ENCODE measurements around the gene NHSL2.

NHSL2 gene

DNA sequence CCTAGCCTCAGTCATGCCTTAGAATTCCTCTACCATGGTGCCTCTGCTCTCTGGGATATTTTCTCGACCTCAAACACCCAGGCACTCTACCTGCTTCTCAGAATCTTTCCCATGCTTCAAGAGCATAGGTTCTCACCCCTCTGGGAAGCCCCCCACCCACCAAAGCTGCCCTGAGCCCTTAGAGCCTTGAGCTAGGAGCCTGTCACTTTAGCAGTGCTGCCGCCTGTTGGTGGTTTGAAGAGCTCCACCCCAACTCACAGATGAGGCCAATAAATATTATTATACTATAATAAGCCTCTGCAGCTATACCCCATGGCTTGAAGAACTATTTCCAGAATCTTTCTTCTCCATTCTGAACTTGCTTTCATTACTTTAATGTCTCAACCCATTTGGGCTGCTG is 111.3 kb downstream of the NHSL2 start:
- Histone ChIP-seq H3K9me3 (ENCODE audit: insufficient read depth, low read depth, low read length) (no peaks in the 10 kb centered on the region), H3K27ac (ENCODE audit: low read length) (no peak overlapping the region), H3K9ac (ENCODE audit: low read depth, low read length) (no peak overlapping the region), H3K27me3 (ENCODE audit: insufficient read depth, low read length) (peaks cover 13% of the 10 kb centered on the region), H3K4me3 (ENCODE audit: low read length) (no peak overlapping the region), H3K36me3 (ENCODE audit: insufficient read depth, low read depth, low read length) (no peaks in the 10 kb centered on the region), H3K4me1 (ENCODE audit: insufficient read depth, low read length) (no peaks in the 10 kb centered on the region; the same call in 1 of the 2 replicates)

DNA sequence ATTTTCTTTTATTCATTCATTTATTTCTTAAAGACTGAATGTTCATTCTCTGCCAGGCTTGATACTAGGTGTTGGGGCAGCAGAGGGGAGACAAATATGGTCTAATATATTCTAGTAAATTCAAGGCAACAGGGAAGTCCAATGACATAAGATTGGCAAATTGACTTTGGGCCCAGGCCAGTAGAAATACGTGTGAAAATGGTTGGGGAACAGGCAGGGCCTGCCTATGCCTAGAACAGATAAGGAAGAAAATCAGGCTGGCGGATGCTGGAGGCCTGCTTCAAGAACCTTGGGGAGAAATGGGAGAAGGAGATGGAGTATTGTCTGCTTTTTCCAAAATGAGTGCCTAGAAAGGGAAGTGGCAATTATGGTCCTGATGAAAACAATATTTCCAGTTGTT is 112.4 kb downstream of the NHSL2 start:
- Histone ChIP-seq H3K9ac (ENCODE audit: low read depth, low read length) (no peak overlapping the region), H3K27ac (ENCODE audit: low read length) (no peak overlapping the region), H3K36me3 (ENCODE audit: insufficient read depth, low read depth, low read length) (no peaks in the 10 kb centered on the region), H3K4me1 (ENCODE audit: insufficient read depth, low read length) (no peaks in the 10 kb centered on the region; the same call in 1 of the 2 replicates), H3K9me3 (ENCODE audit: insufficient read depth, low read depth, low read length) (no peaks in the 10 kb centered on the region), H3K27me3 (ENCODE audit: insufficient read depth, low read length) (peaks cover 2% of the 10 kb centered on the region), H3K4me3 (ENCODE audit: low read length) (no peak overlapping the region)

GRCh38 chrX:72025236-72025770 is 114.7 kb downstream of the NHSL2 start:
- Histone ChIP-seq H3K4me1 (ENCODE audit: insufficient read depth, low read length) (no peaks in the 10 kb centered on the region), H3K36me3 (ENCODE audit: insufficient read depth, low read depth, low read length) (no peaks in the 10 kb centered on the region), H3K27me3 (ENCODE audit: insufficient read depth, low read length) (no peaks in the 10 kb centered on the region), H3K4me3 (ENCODE audit: low read length) (no peak overlapping the region), H3K27ac (ENCODE audit: low read length) (no peak overlapping the region), H3K9me3 (ENCODE audit: insufficient read depth, low read depth, low read length) (no peaks in the 10 kb centered on the region), H3K9ac (ENCODE audit: low read depth, low read length) (no peak overlapping the region)

GRCh38 chrX:72026341-72027023 is 115.8 kb downstream of the NHSL2 start:
- no peak overlapping the region for H3K4me3 ChIP-seq (ENCODE audit: low read length)
- H3K9me3 ChIP-seq (ENCODE audit: insufficient read depth, low read depth, low read length): no peaks in the 10 kb centered on the region
- no peaks in the 10 kb centered on the region for H3K27me3 ChIP-seq (ENCODE audit: insufficient read depth, low read length)
- no peaks in the 10 kb centered on the region for H3K4me1 ChIP-seq (ENCODE audit: insufficient read depth, low read length)
- H3K36me3 ChIP-seq (ENCODE audit: insufficient read depth, low read depth, low read length): no peaks in the 10 kb centered on the region
- H3K27ac ChIP-seq (ENCODE audit: low read length): no peak overlapping the region
- H3K9ac ChIP-seq (ENCODE audit: low read depth, low read length): no peak overlapping the region

DNA sequence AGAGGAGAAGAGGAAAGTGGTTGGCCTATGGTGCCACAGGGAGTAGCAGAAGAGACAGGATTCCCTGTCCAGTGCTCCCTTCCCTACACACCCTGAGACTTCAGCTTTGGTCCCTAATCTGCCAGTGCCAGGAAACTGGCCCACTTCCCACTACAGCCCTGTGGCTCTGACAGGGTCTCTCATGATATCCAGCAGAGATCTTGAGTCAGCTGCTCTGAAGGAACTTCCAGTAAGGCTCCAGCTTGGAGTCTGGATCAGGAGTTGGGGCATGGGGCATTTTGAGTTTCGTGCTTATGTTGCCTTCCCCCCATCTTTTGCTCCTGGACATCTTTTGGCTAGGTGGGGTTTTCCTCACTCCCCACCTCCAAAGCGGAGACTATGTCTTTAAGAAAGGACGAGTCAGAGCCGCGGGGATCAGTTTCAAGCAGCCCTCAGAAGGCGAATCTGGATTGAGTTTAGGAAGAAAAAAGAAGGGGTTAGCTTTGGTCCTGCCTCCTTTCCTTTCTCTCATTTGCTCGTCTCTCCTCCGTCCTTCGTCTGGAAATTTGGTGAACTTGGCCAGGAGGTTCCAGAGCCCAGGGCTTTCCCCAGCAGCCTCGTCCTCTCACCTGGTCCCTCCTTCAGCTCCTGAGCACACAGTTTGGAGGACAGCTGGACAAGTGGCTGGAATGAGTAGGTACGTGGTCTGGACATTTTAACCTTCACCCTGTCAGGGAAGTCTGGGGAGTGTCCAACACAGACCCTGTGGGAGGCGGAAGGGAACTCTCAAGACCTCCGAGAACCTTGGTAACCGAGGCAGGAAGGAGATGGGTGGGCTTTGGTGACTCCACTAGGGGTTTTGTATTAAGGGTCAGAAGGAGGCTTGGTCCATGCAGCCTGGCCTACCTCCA is 116.6 kb downstream of the NHSL2 start:
- Histone ChIP-seq H3K9ac (ENCODE audit: low read depth, low read length) (no peak overlapping the region), H3K4me3 (ENCODE audit: low read length) (no peak overlapping the region), H3K27ac (ENCODE audit: low read length) (no peak overlapping the region), H3K27me3 (ENCODE audit: insufficient read depth, low read length) (no peaks in the 10 kb centered on the region), H3K4me1 (ENCODE audit: insufficient read depth, low read length) (no peaks in the 10 kb centered on the region), H3K9me3 (ENCODE audit: insufficient read depth, low read depth, low read length) (no peaks in the 10 kb centered on the region), H3K36me3 (ENCODE audit: insufficient read depth, low read depth, low read length) (no peaks in the 10 kb centered on the region)

- no peaks in the 10 kb centered on the region for H3K4me1 ChIP-seq (ENCODE audit: insufficient read depth, low read length)
- H3K9ac ChIP-seq (ENCODE audit: low read depth, low read length): no peak overlapping the region
- no peaks in the 10 kb centered on the region for H3K27me3 ChIP-seq (ENCODE audit: insufficient read depth, low read length)
- no peak overlapping the region for H3K27ac ChIP-seq (ENCODE audit: low read length)
- no peak overlapping the region for H3K4me3 ChIP-seq (ENCODE audit: low read length)
- H3K36me3 ChIP-seq (ENCODE audit: insufficient read depth, low read depth, low read length): no peaks in the 10 kb centered on the region
- no peaks in the 10 kb centered on the region for H3K9me3 ChIP-seq (ENCODE audit: insufficient read depth, low read depth, low read length)
These were observed 117.3 kb downstream of the NHSL2 start for GRCh38 chrX:72027914-72028307.

DNA sequence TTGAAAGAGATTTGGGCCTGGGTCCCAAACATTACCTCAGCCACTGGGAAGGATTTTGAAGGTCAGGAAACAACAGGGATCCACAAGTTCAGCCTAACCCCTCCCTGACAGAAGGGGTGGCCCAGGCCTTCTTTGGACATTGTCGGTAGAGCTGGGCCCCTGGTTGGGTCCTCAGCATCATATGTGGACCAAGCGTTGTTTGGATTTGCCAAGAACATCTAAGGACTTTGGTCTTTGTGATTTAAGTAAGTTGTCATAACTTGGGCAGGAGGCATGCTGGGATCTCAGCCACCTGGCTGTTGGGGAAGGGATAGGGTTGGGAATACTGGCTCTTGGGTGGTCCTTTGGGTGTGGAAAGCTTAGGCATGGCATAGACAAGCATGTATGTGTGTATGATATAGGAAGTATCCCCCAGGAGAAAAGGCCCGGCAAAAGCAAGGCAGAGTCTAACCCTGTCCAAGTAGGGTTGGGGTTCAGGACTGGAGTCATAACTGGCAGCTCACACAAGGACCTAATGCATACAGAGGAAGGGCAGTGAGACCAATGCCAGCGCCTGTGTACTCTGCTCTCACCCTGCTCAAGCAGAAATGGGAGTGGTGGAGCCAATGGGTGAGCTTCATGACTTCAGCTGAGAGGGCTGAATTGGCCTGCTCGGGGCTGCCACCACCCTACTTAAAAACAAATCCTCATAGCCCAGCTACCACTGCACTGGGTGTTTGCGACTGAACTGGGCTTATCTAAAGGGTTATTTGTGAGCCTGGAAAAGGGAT is 118.2 kb downstream of the NHSL2 start:
- Histone ChIP-seq H3K27ac (ENCODE audit: low read length) (no peak overlapping the region), H3K4me1 (ENCODE audit: insufficient read depth, low read length) (no peaks in the 10 kb centered on the region), H3K4me3 (ENCODE audit: low read length) (no peak overlapping the region), H3K9me3 (ENCODE audit: insufficient read depth, low read depth, low read length) (no peaks in the 10 kb centered on the region), H3K27me3 (ENCODE audit: insufficient read depth, low read length) (no peaks in the 10 kb centered on the region), H3K36me3 (ENCODE audit: insufficient read depth, low read depth, low read length) (no peaks in the 10 kb centered on the region), H3K9ac (ENCODE audit: low read depth, low read length) (no peak overlapping the region)

- Histone ChIP-seq H3K27me3 (ENCODE audit: insufficient read depth, low read length) (no peaks in the 10 kb centered on the region), H3K4me1 (ENCODE audit: insufficient read depth, low read length) (no peaks in the 10 kb centered on the region), H3K27ac (ENCODE audit: low read length) (no peak overlapping the region), H3K9ac (ENCODE audit: low read depth, low read length) (no peak overlapping the region), H3K4me3 (ENCODE audit: low read length) (no peak overlapping the region), H3K36me3 (ENCODE audit: insufficient read depth, low read depth, low read length) (no peaks in the 10 kb centered on the region), H3K9me3 (ENCODE audit: insufficient read depth, low read depth, low read length) (no peaks in the 10 kb centered on the region)
These were observed 119.1 kb downstream of the NHSL2 start for GRCh38 chrX:72029483-72030411.

DNA sequence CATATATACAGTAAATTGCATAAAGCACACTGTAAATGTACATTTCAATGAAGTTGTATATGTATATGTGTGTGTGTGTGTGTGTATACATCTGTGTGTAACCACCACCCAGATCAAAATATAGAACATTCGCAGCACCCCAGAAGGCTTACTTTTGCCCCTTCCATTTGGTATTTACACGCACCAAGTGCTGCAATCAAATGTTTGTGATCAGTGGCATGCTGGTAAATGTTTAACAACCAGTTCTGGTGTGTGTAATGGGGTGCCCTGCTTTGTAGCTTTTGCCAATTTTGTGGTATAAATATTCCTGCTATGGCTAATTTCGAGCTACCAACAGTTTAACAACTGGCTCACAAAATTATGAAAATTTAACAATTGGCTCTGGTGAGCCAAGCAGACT is 119.8 kb downstream of the NHSL2 start:
- Histone ChIP-seq H3K9me3 (ENCODE audit: insufficient read depth, low read depth, low read length) (no peaks in the 10 kb centered on the region), H3K36me3 (ENCODE audit: insufficient read depth, low read depth, low read length) (no peaks in the 10 kb centered on the region), H3K27ac (ENCODE audit: low read length) (no peak overlapping the region), H3K4me1 (ENCODE audit: insufficient read depth, low read length) (no peaks in the 10 kb centered on the region), H3K4me3 (ENCODE audit: low read length) (no peak overlapping the region), H3K9ac (ENCODE audit: low read depth, low read length) (no peak overlapping the region), H3K27me3 (ENCODE audit: insufficient read depth, low read length) (no peaks in the 10 kb centered on the region)

GRCh38 chrX:72031118-72031517 is 120.5 kb downstream of the NHSL2 start:
- H3K4me1 ChIP-seq (ENCODE audit: insufficient read depth, low read length): no peaks in the 10 kb centered on the region
- H3K4me3 ChIP-seq (ENCODE audit: low read length): no peak overlapping the region
- no peaks in the 10 kb centered on the region for H3K9me3 ChIP-seq (ENCODE audit: insufficient read depth, low read depth, low read length)
- H3K27ac ChIP-seq (ENCODE audit: low read length): no peak overlapping the region
- H3K9ac ChIP-seq (ENCODE audit: low read depth, low read length): no peak overlapping the region
- no peaks in the 10 kb centered on the region for H3K36me3 ChIP-seq (ENCODE audit: insufficient read depth, low read depth, low read length)
- no peaks in the 10 kb centered on the region for H3K27me3 ChIP-seq (ENCODE audit: insufficient read depth, low read length)

GRCh38 chrX:72031634-72032033 is 121.0 kb downstream of the NHSL2 start:
- Histone ChIP-seq H3K4me3 (ENCODE audit: low read length) (no peak overlapping the region), H3K27me3 (ENCODE audit: insufficient read depth, low read length) (no peaks in the 10 kb centered on the region), H3K9ac (ENCODE audit: low read depth, low read length) (no peak overlapping the region), H3K4me1 (ENCODE audit: insufficient read depth, low read length) (no peaks in the 10 kb centered on the region), H3K9me3 (ENCODE audit: insufficient read depth, low read depth, low read length) (no peaks in the 10 kb centered on the region), H3K36me3 (ENCODE audit: insufficient read depth, low read depth, low read length) (no peaks in the 10 kb centered on the region), H3K27ac (ENCODE audit: low read length) (no peak overlapping the region)

All from iPS-20b (cell line).